SIG-M5 (cell line): ENCODE measurements around the gene USP21.

Experiments
- DNase-seq: peaks from one replicate; lab custom pipeline; 2025; lab: John Stamatoyannopoulos, UW

USP21 gene

DNA sequence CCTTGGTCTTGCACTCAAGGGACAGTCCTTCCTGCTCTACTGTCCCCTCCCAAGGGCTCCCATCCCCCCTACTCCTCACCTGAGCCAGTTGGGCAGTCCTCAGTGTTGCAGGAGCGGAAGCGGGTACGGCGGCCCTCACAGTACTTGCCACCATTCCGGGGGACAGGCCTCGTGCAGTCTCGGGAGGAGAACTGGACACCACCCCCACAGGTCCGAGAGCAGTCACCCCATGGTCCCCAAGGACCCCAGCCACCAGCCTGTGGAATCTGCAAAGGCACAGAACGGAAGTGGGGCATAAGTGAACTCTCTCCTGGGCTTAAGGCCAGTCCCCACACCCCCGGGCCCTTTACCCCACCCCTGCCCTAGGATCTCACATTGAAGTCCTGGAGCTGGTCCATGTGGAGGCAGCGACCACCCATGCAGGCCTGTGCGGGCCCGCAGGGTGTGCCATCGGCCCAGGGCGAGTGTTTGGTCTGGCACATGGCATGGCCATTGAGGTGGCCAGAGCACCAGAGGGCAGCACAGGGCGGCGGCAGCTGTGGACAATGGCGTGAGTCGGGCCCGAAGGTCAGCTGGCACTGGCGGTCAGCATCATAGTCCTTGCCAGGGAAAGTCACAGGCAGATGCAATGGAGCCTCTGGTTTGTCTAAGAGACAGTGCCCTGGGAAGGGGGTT lies 34.4 kb downstream of the USP21 start:
- no peak for DNase-seq

DNA sequence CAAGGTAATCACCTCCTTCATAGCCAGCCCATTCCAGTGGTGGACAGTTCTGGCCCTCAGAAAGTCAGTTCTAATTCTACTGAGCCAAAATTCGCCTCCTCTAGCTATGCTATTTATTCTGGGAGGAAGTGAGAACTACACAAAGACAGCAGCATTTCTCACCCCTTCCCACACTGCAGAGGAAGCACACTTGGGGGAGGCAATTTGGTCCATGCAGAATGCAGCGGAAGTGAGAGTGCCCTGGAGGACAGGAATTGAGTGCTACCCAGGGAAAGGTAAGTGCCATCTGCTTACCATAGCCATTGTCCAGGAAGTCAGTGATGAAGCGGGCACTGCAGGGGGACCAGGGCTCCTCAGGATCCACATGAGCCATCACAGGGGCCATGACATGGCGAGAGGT lies 35.9 kb downstream of the USP21 start:
- no peak for DNase-seq

DNA sequence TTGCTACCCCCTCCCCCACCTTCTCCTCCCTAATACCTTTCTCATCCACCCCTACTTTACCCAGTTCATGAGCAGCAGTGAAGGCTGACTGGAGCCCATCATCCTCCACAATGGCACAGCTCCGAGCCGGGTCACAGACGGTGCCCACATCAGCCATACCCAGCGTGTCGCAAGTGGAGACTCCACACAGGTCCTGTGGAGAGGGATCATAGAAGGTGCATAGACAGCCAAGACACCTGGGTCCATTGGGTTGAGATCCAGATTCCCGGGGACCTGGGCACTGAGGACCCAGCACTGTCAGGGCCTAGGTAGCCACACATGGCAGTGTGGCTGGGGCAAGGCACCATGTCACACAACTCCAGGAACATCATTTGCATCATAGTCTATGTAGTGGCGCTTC lies 36.8 kb downstream of the USP21 start:
- DNase-seq, result no peak

DNA sequence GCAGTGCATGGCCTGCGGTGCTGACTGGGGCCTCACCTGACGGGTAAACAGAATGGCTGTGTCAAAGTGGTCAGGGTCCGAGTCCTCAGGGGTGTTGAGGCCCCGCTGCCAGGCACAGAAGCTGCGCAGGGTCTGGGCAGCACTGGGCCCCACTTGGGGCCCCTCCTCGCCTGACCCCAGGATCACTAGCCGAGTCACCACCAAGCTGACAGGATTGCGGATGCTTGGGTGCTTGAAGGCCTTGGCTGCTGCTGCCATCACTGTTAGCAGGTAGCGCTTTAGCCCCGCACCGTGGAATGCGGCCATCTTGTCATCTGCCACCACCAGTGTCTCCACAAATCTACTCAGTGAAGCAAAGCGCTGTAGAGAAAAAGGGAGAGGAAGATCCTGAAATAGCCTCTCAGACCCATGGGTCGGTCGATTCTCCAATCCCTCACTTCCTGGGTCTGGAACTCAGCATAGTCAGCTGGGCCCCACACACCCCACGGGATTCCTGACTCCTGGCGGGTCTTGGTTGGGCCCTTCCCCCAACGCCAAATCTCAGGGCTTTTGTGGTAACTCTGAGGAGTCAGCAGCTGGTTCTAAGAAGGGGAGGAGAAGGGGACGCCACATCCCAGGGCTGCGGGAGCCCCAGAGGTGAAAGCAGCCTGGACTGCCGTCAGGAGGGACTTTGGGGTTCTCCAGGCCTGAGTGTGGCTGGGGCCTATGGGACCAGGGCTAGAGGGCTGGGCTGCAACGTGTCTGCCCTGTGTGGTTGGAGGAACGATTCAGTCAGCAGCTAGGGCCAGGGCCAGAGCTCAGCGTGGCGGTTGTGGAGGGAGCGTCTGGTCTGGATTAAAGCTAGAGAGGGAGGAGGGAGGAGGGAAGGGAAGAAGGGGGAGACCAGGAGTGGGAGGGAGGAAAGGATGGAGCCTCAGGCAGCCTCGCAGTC lies 37.5 kb downstream of the USP21 start:
- no peak for DNase-seq

DNA sequence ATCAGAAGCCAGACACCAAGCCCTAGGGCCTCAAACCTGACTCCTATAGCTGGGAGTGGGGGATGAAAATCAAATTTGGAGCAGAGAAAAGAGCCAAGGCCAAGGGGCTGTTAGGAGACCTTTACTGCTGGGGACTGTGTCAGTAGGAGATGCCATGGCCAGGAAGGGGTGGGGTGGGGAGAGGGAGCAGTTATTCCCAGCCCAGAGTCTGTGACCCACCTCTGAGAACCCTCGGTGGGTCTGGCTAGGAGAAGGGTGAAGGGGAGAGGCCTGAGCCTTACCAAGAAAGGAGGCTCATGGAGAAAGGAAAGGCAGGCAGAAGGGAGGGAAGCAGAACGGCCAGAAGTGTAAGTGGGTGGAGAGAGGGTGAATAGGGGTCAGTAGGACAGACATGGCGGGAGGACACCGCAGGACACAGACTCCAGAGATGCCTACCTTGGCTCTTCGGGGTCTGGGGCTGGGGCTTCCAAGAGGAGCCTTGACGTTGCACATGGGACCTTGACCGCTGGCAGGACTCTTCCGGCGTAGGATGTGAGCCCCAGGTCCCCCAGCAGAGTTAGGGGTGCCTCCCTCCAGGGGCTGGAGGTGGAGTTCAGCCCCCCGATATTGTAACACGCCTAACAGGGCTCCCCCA lies 38.4 kb downstream of the USP21 start:
- no peak for DNase-seq

DNA sequence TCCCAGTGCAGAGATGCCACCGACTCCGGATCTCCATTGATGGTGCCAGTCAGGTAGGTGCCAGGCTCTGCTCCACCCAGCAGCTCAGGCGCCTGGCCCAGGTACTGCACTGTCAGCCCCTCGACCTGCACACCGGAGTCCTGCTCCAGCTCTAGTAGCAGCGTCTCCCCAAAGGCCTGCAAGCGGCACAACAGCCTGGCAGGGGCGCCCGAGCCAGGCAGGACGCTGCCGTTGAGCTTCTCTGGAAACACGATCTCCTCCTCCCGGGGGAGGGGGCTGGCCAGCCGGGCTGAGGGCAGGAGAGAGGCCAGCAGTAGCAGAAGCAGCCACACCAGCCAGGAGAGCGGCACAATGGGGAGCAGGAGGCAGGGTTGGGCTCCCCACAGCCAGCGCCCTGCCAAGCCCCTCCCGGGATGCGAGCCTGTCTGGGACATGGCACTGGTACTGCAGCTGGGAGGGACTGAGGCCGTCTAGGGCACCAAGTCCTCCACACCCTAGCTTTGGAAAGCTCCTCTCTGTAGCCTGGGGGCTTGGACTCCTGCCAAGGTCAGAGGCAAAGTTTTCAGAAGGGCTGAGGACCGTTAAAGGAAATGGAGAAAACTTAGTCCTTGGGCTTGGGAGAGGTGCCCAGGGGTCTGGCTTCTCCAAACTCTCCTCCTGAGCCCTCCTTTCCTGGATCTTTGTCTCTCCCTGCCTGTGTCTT lies 39.0 kb downstream of the USP21 start:
- DNase-seq, result no peak

DNA sequence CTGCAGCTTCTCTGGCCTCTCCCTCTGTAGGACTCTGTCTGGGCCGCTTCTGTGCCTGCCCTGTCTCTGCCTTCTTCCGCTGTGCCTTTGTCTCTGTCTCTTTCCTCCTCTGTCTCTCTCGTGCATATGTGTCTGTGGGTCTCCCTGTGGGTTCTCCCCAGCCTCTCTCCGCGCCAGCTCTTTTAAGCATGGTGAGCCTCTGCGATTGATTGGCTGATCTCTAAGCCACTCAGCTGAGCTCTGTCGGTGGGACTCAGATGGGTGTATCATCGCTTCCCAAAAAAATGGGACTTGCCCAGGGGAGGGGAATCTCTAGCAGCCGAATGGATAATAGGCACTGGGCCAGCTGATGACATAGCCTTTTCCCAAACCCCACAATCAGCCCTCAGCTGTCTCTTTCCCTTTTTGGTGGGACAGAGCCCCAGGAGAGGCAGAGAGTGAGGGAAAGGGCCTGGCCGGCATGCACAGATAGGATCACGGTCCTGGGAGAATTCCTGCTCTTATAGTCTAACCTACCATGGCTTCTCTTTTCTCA lies 39.7 kb downstream of the USP21 start, which contains the start of gene ADAMTS4:
Gene ADAMTS4, minus strand, starts transcription at position 158 of the 535 bp plus-strand sequence. CDS start 427 bp downstream, outside the sequence.
- DNase-seq, result no peak

DNA sequence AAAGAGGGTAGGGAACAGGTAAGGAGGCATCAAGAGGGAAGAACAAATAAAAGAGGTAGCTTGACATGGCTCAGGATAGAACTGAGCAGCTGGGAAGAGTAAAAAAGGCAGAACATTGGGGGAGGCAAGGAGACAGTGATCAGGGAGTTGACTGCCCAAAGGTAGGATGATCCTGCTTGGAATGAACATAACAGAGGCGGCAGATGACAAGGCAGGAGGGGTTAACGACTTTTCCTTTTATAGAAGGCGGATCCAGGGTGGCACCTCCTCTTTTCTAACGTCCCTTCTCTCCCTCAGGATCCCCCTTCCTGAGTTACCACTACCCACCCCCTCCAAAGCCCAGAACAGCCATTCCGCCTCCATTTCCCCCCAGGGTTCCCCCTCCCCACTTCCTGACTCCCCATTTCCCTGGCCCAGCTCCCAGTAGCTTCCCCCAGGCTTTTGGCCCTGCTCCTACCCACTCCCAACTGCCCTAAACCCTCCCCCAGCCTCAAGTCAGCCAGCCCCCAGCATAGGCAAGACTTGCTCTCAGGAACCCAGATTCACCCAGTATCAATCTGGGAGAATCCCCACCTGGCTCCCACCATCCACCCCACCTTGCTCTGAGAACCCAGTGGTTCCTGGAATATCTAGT lies 40.3 kb downstream of the USP21 start:
- DNase-seq, result no peak

DNA sequence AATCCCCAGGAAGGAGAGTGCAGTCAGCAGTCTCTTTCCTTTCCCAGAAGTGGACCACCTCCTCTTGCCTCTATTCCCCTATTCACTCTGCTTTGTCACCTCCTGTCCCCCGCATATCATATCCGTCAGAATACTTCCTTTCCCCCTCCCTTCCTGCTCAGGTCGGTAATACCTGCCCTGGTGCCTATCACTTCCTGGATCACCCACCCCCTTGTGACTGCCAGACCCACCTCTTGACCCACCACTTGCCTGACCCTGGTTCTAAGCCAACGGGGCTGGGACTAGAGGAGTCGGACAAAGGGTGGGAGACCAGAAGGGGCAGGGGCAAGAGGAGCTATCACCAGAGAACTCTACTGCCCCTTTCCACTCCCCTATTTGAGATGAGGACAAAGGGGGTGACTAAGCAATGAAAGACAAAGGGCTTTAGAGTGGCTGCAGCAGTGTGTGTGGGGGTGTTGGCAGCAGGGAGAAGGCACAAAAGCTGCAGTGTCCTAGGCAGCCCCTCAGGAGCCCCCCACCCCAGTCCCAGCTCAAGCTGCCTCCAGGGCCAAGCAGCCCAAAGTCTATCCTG lies 41.2 kb downstream of the USP21 start:
- no peak for DNase-seq

DNA sequence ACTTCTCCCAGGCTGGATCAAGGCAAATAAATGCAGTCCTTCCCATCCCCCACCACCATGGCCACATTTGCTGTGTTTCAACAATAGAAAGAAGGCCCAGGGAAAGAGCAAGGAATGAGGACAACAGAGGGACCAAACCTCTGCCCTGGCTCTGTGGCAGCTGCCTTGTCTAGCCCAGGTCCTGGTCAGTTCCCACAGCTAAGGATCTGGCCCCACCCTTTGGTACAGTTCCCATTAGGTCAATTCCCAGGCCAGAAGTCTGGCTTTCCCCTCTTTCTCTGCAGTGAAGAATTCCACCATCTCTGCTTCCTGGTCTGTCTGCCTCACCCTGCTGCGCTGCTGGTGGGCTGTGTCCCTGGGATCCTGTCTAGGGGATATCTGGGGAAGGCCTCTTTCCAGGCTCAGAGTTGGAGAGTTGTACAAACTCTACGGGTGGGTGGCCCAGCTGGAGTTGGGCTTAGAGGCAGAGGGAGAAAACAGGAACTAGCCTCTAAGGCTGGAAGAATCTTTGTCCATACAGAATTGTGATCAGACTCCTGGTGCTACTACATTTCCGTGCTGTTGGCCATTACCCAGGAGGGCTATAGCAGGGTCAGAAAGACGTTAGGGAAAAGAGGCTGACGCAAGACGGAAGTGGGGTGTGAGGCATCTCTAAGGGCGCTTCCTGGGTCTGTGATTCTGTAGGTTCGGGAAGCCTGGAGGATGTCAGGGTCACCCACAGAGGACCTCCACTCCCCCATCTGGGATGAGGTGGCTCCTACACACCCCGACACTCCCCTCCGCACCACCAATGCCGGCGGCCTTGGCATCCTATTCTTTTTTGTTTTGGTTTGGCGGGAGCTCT lies 41.9 kb downstream of the USP21 start:
- no peak for DNase-seq

DNA sequence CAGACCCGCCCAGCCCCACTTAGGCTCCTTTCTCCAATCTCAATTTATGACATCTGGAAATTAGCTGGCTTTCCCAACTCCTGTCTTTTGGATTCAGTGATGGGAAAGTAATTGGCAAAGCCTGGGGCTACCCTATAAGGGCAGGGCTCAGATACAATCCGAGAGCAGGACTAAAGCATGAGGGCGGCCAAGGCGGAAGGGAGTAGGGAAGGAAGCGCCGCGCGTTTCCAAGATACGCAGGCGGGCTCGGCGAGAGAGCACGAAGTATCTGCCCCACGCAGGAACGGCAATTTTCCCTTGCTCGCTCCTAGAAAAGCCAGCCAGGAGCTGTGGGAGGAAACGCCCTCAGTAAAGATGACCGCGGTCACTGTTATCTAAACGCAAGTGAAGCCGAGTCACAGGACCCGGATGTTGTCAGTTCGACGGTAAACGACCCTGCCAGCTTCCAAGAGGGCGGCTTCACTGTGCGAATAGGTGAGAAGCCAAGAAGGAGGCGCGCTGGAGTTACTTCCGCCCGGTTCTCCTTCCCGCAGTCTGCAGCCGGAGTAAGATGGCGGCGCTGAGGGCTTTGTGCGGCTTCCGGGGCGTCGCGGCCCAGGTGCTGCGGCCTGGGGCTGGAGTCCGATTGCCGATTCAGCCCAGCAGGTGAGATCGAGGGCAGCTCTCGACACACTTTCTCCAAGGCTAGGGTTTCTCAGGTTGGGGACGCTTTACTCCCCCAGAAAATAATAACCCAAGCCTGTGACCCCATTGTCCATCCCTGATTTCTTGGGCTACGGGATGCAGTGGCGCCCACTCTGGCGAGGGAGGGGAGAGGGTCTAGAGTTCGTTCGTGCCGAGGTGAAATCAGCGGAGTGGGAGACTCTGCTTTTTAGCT lies 42.8 kb downstream of the USP21 start, which contains the start of gene NDUFS2:
Gene NDUFS2, plus strand, starts transcription at position 532 of the 877 bp plus-strand sequence. Its CDS starts 19 bp downstream, at position 551.
- peak; percentile 99 for DNase-seq

DNA sequence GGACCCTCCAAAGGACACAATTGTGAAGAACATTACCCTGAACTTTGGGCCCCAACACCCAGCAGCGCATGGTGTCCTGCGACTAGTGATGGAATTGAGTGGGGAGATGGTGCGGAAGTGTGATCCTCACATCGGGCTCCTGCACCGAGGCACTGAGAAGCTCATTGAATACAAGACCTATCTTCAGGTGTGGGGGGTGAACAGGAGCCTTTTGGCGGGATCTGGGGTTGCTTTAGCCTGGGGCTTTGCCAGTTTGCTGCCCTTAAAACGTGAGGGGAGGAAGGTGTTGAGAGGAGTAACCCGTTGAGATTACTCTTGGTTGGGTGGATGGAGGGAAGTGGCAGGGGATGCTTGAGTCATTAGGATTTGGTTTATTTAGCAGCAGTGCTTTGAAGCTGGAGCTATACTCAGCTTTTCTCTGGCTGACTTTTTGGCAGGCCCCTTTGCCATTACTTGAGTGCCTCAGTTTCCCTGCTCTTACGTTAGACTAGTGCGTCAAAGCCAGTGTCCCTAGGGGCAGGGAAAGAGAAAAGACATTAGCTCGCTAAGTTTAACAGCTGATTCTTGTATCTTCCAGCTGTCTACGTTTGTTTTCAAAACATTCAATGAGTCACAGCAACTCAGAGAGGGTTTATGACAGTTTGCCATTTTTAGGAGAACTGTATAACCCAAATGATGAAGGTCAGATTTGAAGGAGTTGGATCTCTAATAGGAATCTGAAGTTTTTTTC lies 47.3 kb downstream of the USP21 start:
- DNase-seq, result no peak

DNA sequence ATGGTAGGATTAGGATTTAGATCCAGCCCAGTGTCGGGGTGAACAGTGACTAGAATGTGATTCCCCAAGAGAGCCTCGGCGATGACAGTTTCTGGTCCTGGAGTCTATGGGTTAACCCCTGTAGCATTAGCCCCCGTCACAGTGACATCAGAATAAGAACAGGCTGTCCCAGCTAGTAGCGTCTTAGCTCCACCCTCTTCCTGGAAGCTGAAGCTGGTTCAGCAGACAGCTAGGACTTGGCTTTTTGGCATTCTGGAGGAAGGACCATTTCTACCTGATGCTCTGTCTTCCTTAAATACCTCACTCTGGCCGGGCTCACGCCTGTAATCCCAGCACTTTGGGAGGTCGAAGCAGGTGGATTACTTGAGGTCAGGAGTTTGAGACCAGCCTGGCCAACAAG lies 47.9 kb downstream of the USP21 start:
- no peak for DNase-seq

DNA sequence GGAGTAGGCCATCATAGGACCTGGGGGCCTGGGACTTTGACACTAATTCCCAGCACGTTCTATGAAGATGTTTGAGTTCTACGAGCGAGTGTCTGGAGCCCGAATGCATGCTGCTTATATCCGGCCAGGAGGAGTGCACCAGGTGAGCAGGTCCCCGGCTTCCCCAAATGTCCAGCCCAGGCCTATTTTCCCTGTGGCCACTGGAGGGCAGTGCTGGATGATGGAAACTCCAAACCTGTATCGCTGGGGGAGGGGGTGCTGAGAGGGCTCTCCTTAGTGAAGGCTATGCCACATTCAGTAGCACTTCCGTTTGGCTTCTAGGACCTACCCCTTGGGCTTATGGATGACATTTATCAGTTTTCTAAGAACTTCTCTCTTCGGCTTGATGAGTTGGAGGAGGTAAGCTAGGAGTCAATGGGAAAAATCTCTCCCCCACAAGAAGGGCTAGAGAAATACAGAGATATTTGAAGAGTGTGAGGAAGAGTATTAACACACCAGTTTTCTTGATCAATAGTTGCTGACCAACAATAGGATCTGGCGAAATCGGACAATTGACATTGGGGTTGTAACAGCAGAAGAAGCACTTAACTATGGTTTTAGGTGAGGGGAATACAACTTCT lies 50.6 kb downstream of the USP21 start:
- DNase-seq, result no peak

DNA sequence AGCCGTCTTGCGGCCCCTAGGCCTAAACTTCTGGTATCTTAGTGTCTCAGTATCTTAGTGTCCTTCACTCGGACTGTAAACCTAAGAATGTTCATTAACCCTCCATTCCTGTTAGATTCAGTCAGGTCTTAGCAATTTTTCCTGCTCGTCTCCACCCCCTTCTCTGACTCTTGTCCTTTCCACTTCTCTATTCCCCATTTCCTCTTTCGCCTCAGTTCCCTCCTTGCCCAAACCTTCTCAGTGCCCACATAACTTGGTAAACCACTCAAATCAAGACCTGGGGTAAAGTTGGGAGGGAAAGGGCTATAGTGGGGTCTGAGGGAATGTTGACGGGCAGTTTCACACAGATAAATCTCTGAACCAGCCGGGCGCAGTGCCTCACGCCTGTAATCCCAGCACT lies 55.1 kb downstream of the USP21 start:
- no peak for DNase-seq

DNA sequence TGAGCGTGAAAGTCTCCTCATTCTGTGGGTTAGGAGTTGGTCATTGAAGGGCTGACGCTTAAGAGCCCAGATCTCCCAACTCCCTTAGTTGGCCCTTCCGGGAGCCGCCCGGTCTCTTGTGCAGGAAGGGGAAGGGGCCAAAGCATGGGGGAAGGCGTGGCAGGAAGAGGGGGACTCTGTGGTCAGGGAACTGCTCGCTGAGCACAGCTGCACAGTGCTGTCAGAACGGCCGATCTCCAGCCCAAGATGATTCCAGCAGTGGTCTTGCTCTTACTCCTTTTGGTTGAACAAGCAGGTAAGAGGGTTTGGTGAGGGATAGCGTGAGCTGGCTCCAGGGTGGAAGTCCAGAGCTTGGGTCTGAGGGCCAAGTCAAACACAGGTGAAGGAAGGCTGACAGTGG lies 55.8 kb downstream of the USP21 start, which contains the start of gene FCER1G:
Gene FCER1G, plus strand, starts transcription at position 220 of the 400 bp plus-strand sequence. Its CDS starts 27 bp downstream, at position 247.
- DNase-seq, result no peak
